HG02840 (cell line): ENCODE measurements around the gene OSBPL3.

Experiments used
- ATAC-seq: cut with Tn5 transposase; IDR thresholded peaks from one replicate; pipeline ENCODE4 v1.9.1; 2021; ENCODE audit warnings: mild to moderate bottlenecking, moderate library complexity, moderate number of reproducible peaks; ENCODE audit not compliant: unreplicated experiment, low FRiP score

Gene OSBPL3

GRCh38 chr7:24833549-24833948, 146.4 kb downstream of the OSBPL3 start:
- no peak for ATAC-seq

GRCh38 chr7:24831240-24831639, 148.7 kb downstream of the OSBPL3 start:
- no peak for ATAC-seq

GRCh38 chr7:24830440-24831050, 149.4 kb downstream of the OSBPL3 start:
- no peak for ATAC-seq

GRCh38 chr7:24829787-24830186, 150.2 kb downstream of the OSBPL3 start:
- no peak for ATAC-seq

- ATAC-seq, result no peak
These were observed 150.9 kb downstream of the OSBPL3 start for GRCh38 chr7:24828891-24829661.

GRCh38 chr7:24827589-24827988, 152.4 kb downstream of the OSBPL3 start:
- ATAC-seq, result no peak

GRCh38 chr7:24827027-24827426, 153.0 kb downstream of the OSBPL3 start:
- ATAC-seq, result no peak

- ATAC-seq, result no peak
These were observed 153.3 kb downstream of the OSBPL3 start for GRCh38 chr7:24826662-24827020.

- ATAC-seq, result no peak
These were observed 153.9 kb downstream of the OSBPL3 start for GRCh38 chr7:24825931-24826661.

- ATAC-seq, result no peak
These were observed 154.6 kb downstream of the OSBPL3 start for GRCh38 chr7:24825381-24825794.

- no peak for ATAC-seq
These were observed 155.1 kb downstream of the OSBPL3 start for GRCh38 chr7:24824896-24825295.

GRCh38 chr7:24824400-24824799, 155.6 kb downstream of the OSBPL3 start:
- ATAC-seq, result no peak

GRCh38 chr7:24821754-24822054, 158.3 kb downstream of the OSBPL3 start:
- no peak for ATAC-seq

GRCh38 chr7:24821045-24821753, 158.8 kb downstream of the OSBPL3 start:
- peak; percentile 75 for ATAC-seq

GRCh38 chr7:24820730-24821044, 159.3 kb downstream of the OSBPL3 start:
- no peak for ATAC-seq

- peak; percentile 45 for ATAC-seq
These were observed 159.9 kb downstream of the OSBPL3 start for GRCh38 chr7:24819916-24820689.

- ATAC-seq, result no peak
These were observed 162.6 kb downstream of the OSBPL3 start for GRCh38 chr7:24817339-24817738.

- ATAC-seq, result no peak
These were observed 163.1 kb downstream of the OSBPL3 start for GRCh38 chr7:24816868-24817267.

- ATAC-seq, result no peak
These were observed 167.6 kb downstream of the OSBPL3 start for GRCh38 chr7:24812305-24812945.

GRCh38 chr7:24808518-24808917, 171.5 kb downstream of the OSBPL3 start:
- ATAC-seq, result no peak
